Activated effector memory CD4-positive, alpha-beta T cell treated with anti-CD3 and anti-CD28 coated beads, Interleukin-2, amount 50 U/mL, for 16 hours (primary cell): ENCODE data around the gene LMNTD2.
"Not testable (repeated sequence)": the region's sequence is repeated elsewhere in the genome, so short reads cannot be mapped to it uniquely, and the experiment has no call there.

Experiments used
- DNase-seq: peaks from one replicate; pipeline ENCODE4 v3.0.0-alpha.2; 2020

LMNTD2 gene

GRCh38 chr11:533586-534395 lies 26.7 kb downstream of the LMNTD2 start:
- no peak for DNase-seq

GRCh38 chr11:532986-533585 lies 27.5 kb downstream of the LMNTD2 start:
- DNase-seq, result no peak

- DNase-seq, result no peak
These were observed 28.0 kb downstream of the LMNTD2 start for GRCh38 chr11:532527-532985.

DNA sequence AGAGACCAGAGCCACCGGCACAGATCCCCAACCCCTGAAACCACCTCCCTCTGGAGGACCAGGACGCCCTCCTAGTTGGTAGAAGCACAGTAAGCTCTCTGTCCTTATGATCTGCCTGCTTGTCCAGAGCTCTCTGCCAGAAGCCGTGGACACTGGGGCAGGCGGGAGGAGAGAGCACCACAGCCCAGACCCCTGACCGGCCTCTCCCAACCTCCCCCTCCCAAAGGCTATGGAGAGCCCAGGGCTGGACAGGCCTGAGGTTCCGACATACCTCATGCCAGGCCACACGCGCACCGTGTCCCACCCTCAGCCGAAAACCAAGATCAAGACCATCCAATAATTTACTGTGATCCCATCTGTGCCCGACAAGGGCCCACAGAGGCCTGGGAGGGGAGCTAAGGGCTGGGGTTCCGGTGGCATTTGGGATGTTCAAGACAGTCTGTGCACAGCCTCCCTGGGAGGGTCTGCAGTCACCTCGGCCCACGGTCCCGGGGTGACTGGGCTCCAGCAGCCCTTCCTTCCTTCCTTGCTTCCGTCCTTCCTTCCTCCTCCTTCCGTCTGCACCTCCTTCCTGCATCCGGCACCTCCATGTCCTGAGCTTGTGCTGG lies 28.5 kb downstream of the LMNTD2 start:
- no peak for DNase-seq

DNA sequence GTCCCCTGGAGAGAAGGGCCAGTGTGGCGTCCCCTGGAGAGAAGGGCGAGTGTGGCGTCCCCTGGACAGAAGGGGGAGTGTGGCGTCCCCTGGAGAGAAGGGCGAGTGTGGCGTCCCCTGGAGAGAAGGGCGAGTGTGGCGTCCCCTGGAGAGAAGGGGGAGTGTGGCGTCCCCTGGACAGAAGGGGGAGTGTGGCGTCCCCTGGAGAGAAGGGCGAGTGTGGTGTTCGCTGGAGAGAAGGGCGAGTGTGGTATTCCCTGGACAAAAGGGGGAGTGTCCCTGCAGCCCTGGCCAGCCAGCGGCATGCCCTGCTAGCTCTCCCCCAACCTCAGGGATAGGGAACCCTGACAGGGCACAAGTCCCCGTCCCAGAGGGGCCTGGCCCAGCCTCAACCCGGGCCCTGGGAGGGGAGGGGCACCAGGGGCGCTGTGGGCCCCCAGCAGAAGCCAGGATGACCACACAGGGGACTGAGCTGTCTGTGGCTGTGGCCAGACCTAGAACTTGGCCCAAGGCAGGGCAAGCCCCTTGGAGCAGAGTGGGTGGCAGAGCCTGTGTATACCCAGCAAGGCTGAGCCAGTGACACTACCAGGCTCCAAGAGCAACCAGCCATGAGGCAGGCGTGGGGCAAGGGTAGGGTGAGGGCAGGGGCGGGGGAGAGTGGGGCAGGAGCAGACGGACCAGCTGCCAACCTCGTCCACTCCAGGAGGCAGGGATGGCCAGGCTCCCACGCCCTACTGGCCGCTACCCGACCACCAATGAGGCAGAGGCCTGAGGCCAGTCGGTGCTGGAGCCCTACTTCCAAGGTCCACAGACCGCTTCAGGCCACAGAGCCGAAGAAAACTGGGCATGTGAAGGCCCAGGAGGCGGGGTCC lies 29.3 kb downstream of the LMNTD2 start:
- DNase-seq, result no peak

GRCh38 chr11:529728-530411 lies 30.7 kb downstream of the LMNTD2 start:
- DNase-seq, result no peak

DNA sequence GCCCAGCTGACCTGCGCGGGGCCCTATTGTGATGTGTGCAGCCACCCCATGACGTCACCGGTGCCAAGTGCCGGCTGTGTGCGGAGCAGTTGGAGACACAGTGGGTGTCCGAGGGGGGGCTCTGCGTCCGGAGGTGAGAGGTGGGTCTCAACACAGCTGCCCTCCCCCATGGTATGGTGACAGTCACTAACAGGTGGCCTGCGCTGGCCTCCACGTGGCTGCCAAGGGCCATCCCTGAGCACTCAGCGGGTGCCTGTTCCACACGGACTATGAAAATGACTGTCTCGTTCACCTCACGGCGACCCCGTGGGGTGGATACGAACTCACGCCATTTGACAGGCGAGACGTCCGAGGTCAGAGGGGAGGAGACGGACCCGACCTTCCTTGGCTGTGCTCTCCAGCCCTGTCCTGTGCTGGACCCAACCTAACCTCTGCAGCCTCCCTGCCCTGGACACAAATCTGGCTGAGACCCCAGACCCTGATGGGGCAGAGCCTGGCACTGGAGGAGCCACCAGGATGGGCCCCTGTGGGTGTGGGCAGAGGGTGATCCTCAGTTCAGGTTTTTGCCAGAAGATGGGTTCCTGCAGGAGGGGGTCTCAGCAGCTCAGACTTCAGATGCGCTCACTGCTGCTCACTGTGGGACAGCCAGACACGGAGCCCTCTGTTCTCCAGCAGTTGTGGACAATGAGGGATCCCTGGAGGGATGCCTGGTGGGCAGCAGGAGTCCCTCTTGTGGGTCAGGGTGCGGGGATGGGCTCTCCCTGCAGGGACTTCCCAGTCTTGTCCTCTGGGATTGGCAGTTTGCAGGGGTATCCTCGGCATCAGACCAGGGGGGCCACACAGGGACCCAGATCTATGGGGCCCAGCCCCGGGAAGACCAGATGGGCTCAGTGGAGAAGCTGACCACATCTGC lies 31.5 kb downstream of the LMNTD2 start:
- no peak for DNase-seq

GRCh38 chr11:528166-528814 lies 32.2 kb downstream of the LMNTD2 start:
- DNase-seq, result no peak

- DNase-seq, result no peak
These were observed 34.3 kb downstream of the LMNTD2 start for GRCh38 chr11:526192-526591.

- DNase-seq, result no peak
These were observed 39.3 kb downstream of the LMNTD2 start for GRCh38 chr11:521177-521688.

GRCh38 chr11:520428-521176 lies 39.9 kb downstream of the LMNTD2 start:
- no peak for DNase-seq

- DNase-seq, result peak; percentile 96
These were observed 41.9 kb downstream of the LMNTD2 start for GRCh38 chr11:518463-519202.

DNA sequence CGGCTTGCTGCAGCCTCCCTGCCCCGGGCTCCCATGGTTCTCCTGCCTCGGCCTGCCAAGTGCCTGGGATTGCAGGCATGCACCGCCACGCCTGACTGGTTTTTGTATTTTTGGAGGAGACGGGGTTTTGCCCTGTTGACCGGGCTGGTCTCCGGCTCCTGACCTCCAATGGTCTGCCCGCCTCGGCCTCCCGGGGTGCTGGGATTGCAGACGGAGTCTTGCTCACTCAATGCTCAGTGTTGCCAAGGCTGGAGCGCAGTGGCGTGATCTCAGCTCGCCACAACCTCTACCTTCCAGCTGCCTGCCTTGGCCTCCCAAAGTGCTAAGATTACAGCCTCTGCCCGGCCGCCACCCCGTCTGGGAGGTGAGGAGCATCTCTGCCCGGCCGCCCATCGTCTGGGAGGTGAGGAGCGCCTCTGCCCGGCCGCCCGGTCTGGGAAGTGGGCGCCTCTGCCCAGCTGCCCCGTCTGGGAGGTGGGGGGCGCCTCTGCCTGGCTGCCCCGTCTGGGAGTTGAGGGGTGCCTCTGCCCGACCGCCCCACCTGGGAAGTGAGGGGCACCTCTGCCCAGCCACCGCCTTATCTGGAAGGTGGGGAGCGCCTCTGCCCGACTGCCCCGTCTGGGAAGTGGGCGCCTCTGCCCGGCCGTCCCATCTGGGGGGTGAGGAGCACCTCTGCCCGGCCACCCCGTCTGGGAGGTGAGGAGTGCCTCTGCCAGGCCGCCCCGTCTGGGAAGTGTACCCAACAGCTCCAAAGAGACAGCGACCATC lies 43.4 kb downstream of the LMNTD2 start:
- DNase-seq, result not testable (repeated sequence)

GRCh38 chr11:516400-516799 lies 44.1 kb downstream of the LMNTD2 start:
- DNase-seq, result no peak

DNA sequence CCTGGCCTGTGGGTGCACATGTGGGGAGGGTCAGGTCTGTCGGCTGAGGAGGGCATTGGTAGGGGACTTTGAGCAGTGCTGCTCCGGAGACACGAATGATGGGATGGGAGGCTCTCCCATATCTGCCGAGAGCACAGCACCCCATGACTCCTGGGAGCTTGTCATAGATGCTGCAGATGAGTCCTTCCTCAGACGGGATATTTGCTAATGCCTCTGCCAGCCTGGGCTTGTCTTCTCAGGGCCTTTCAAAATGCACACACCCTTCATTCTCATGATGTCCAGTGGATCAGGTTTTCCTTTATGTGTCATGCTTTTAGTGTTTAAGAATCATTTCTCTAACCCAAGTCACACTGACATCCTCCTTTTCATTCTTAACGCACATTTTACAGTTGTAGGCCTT lies 45.4 kb downstream of the LMNTD2 start:
- DNase-seq, result no peak

GRCh38 chr11:514606-515005 lies 45.9 kb downstream of the LMNTD2 start:
- DNase-seq, result no peak

DNA sequence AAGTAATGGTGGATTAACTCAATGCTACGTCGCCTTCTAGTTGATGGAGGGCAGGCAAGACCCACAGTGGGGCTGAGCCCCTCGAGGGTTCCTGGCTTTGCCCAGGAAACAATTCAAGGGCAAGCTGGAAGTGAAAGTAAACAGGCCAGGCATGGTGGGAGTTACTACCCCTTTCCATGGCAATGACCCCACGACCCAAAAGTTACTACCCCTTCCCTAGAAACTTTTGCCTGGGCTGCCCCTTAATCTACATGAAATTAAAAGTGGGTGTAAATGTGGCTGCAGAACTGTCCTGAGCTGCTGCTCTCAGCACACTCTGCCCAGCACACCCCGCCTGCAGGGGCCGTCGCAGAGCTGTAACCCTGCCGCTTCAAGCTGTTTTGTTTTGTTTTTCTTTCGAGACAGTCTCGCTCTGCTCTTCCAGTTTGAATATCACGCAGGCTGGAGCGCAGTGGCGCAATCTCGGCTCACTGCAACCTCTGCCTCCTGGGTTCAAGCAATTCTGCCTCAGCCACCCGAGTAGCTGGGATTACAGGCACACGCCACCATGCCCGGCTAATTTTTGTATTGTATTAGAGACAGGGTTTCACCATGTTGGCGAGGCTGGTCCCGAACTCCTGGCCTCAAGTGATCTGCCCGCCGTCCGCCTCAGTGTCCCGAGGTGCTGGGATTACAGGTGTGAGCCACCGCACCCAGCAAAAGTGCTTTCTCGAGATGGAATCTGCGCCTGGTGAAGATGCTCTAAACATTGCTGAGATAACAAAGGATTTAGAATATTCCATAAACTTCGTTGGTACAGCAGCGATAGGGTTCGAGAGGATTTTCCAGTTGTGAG lies 47.6 kb downstream of the LMNTD2 start:
- DNase-seq, result no peak
